ENCODE measurements around the gene UROC1. TPM values are rescaled to one million over a fixed set of nuclear protein-coding genes. Genes with fewer than 3 reads are reported as not detected.

UROC1 gene
- total RNA-seq, 1 experiment from 2014 or later, result 0.21 TPM

DNA sequence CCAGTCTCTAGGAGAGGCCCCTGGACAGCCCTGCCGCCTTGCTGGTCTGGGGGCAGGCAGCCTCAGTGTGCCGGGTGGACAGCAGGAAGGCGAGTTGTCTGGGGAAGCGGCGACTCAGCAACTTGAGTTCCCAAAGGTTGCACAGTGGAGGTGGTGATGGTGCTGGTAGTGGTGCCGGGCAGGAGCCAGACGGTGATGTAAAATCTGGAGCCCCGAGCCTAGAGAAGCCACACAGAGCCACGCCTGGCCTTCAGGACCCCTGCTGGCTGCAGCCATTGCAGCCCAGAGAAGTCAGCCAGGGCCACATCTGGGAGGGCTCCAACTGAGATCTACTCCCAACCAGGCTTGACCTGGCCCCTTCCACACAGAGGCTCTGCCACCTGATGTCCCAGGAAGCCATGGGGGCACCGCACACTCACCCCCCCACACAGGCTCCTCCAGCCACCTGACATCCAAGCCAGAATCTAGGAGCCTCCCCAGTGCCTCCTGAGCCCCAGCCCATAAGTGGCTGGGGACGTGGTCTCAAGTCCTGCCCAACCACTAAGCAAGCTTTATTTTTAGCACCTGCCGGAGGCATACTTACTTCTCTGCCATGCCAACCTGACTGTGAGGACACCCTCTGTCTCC lies 32.4 kb upstream of the UROC1 start:
- in situ Hi-C loops (cut with HindIII; ENCODE audit: low pct_unique_long_range_greater_than_20kb, low sequenced_read_pairs), result no loop called here
- no peak for DNase-seq (ENCODE audit: low read depth, low spot score)

DNA sequence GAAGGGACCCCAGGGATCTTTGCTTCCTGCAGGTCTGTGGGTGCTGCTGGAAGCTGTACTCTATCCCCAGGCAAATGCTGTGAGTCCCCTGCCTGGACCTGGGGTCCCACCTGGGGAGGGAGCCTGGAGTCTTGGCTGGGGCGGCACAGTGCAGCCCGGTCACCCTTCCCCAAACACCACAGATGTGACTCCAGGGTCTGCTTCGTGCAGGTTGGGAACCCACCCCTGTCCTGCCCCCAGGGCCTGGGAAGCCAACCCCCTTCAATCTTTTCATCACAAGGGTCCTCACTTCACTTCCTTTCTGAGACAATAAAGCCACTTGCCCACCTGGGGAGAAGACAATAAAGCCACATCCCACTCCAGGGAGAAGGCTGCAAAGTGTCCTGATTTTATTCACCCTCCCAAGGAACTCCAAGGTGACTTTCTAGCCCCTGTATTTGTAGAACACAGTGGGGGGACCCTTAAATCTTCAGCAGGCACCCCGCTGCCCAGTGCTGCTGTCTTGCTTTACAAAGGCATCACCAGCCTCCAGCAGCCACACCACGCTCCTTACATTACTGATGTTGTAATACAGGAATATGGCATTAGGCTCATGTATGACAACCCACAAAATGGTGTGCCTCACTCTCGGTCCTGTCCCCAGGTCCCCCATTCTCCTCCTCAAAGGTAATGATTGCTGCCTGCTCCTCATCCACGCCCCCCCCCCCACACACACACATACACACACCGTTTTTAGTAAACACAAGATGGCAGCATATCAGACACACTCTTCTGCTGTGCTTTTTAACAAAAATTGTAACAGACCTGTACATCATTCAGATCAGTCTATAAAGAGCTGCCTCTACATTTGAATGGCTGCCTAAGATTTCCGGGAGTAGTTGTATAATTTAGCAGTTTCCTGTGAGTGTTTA lies 31.2 kb upstream of the UROC1 start:
- DNase-seq (ENCODE audit: low read depth, low spot score), result peak; percentile 20
- in situ Hi-C loops (cut with HindIII; ENCODE audit: low pct_unique_long_range_greater_than_20kb, low sequenced_read_pairs), result no loop called here

DNA sequence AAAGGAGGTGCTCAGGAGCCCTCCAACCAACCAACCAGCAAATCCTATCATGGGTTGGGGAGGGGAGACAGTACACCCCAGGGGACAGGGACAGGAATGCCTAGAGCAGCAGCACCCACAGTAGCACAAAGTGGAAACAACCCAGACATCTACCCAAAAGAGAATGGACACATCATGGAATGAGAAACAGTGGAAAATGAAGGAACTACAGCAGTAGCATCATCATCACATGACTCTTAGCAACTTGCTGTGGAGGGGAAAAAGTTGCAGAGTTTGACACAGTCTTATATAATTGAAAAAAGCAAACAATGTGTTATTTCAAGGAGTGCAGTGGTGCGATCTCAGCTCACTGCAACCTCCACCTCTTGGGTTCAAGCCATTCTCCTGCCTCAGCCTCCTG lies 30.1 kb upstream of the UROC1 start:
- no peak for DNase-seq (ENCODE audit: low read depth, low spot score)
- in situ Hi-C loops (cut with HindIII; ENCODE audit: low pct_unique_long_range_greater_than_20kb, low sequenced_read_pairs), result no loop called here

DNA sequence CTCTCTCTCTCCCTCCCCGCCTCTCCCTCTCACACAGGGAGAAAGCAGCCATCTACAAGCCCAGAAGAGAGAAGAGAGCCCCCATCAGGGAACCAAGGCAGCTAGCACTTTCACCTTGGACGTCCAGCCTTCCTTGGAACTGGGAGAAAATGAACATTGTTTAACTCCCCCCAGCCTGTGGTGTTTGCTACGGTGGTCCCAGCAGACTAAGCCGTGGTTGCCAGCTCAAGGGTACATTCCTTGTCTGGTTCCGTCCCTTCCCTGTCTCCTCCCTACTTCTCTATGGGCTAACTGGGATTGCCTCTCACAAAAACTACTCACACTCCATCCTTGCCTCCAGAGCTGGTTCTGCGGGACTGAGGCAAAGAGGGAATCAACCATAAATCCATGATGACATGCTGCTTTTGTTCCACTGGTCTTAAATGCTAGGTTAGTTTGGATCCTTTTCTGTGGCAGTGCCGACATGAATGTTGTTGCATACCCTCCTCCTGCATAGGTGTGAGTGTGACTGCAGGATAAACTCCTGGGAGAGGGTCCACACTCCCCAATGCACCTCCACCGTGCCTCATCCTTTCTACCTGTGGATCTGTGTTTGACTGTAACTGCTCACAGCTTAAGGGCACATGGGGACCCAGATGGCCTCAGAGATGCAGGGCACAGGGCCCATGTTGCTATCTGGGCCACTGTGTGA lies 29.1 kb upstream of the UROC1 start:
- in situ Hi-C loops (cut with HindIII; ENCODE audit: low pct_unique_long_range_greater_than_20kb, low sequenced_read_pairs), result no loop called here
- DNase-seq (ENCODE audit: low read depth, low spot score), result no peak

DNA sequence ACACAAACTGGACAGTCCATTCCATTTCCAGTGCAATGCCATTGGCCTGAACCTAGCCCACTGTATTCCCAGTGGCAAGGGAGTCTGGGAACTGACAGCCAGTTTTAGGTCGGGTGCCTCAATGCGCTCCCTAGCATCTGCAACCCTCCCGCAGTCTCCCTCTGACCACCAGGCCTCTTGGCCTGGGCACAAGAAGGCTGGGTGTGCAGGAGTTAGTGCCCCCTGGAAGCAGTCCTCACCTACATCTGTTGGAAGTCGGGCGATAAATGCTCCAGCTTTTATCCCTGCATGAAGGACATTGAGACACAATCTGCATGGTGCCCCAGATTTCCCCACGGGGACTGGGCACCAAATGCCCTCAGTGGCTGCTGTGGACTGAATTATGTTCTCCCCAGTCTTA lies 28.4 kb upstream of the UROC1 start:
- no peak for DNase-seq (ENCODE audit: low read depth, low spot score)
- in situ Hi-C loops (cut with HindIII; ENCODE audit: low pct_unique_long_range_greater_than_20kb, low sequenced_read_pairs), result no loop called here

DNA sequence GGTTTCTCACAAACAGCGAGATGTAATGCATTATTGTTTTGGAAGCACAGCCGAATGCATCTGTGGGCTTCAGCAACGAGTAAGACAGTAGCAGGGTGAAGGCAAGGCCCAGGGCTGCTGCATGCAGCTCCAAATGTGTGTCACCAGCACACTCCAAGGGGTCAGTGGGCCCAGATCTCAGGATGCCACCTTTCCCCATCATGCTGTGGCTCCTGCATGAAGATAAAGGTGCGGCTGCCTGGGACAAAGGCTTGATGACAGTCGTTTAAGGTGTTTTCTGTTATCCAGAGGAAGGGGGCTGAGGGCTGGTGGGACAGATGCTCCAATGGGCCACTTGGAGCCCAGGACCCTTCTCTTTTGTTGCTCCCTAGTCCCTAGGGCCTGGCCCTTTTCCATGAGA lies 28.0 kb upstream of the UROC1 start:
- DNase-seq (ENCODE audit: low read depth, low spot score), result no peak
- in situ Hi-C loops (cut with HindIII; ENCODE audit: low pct_unique_long_range_greater_than_20kb, low sequenced_read_pairs), result no loop called here

DNA sequence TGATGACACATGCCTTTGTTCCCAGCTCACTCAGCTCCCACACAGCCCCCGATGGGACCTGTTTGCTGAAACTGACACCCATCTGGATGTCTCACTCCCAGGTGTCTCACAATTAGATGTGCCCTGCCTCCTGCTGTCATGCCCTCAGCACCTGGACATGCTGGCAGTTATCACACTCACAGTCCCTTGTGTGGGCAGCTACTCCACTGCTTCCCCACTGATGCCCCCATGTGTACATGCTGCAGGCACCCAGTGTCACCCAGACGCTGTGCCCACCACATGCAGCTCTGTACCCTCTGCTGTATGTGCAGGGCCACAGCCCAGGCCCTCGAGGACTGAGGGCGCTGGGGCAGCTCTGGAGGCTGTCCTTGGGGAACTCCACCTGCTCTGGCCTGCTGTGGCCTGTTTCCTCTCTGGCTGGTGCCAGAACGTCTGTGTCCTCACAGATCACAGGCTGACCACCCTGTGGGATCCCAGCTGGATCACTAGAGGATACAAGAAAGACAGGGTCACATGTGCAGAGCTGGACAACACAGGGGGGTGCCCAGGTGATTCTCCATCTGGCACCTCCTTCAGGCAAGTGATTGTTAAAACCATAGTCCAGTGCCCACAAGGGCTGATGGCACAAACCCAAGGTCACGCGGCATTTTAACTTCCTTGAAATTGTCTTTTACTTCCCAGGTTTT lies 27.2 kb upstream of the UROC1 start:
- no peak for DNase-seq (ENCODE audit: low read depth, low spot score)
- in situ Hi-C loops (cut with HindIII; ENCODE audit: low pct_unique_long_range_greater_than_20kb, low sequenced_read_pairs), result no loop called here

DNA sequence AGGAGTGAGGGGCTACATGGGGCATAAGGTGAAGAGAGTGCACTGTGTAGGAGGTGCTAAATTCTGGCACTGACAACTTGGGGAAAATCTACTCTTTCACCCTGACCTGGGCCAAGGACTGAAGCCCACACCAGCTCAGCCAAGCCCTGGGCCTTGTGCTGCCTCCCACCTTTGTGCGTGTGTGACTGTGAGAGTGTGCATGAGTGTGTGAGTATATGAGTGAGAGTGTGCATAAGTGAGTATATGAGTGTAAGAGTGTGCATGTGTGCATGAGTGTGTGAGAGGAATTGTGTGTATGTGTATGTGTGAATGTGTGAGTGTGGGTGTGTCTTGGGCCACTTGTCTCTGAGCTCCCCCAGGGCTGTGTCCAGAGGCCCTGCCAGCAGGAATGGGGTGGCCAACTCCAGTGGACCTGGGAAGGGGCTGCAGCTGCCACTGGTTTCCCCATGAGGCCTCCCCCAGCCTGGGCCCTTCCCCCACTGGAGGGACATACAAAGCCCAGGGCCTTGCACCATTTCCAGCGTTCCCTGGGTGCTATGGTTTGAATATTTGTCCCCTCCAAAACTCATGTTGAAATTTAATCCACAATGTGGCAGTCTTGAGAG lies 26.0 kb upstream of the UROC1 start:
- in situ Hi-C loops (cut with HindIII; ENCODE audit: low pct_unique_long_range_greater_than_20kb, low sequenced_read_pairs), result no loop called here

DNA sequence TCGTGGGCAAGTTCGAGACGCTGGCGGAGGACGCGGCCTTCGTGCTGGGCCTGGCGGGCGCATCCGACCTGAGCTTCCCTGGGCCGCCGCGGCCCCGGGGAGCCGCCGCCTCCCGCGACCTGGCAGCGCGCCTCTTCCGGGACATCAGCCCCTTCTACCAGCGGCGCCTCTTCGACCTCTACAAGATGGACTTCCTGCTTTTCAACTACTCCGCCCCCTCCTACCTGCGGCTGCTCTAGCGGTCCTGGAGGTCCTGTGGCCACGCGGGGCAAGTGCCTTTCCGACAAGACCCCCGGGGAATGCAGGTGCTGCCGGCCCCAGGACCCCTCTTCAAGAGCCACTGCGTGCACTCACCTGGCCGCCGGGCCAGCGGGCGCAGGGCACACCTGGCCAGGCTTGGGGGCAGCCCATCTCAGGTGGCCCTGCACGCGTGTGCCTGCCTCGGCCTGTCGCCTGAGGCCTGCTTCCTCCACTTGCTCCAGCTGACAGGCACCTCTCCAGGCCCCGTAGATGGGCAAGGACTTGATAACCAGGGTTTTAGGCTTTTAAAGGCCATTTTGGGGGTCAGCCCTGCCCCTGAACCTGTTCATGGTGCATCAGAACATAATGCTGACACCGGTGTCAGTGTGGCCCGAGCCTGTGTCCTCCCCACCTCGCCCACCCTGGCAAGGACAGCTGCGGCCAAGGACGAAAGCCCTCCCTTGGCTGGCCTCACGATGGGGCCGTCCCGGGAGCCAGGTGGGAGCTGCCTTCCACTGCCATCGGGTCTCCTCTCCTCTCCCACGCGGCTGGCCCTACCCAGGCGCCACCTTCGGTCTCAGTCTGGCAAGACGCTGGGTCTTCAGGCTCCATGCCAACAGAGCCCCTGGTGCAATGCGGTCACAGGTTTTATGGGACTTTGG lies 25.0 kb upstream of the UROC1 start:
- in situ Hi-C loops (cut with HindIII; ENCODE audit: low pct_unique_long_range_greater_than_20kb, low sequenced_read_pairs), result no loop called here
- no peak for DNase-seq (ENCODE audit: low read depth, low spot score)

More for the DNA sequence above, 26.0 kb upstream of the UROC1 start:
- DNase-seq (ENCODE audit: low read depth, low spot score), result no peak

DNA sequence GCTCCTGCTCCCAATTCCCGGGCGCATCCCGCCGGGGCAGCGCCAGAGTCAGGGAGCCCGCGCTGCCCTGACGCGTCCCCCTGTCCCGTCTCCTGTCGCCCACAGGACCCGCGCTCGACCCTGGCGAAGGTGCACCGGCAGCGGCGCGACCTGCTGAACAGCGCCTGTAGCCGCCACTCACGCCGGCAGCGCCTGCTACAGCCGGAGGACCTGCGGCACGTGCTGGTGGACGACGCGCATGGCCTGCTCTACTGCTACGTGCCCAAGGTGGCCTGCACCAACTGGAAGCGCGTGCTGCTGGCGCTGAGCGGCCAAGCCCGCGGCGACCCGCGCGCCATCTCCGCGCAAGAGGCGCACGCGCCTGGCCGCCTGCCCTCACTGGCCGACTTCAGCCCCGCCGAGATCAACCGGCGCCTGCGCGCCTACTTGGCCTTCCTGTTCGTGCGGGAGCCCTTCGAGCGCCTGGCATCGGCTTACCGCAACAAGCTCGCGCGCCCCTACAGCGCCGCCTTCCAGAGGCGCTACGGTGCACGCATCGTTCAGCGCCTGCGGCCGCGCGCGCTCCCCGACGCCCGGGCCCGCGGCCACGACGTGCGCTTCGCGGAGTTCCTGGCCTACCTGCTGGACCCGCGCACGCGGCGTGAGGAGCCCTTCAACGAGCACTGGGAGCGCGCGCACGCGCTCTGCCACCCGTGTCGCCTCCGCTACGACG lies 24.2 kb upstream of the UROC1 start:
- in situ Hi-C loops (cut with HindIII; ENCODE audit: low pct_unique_long_range_greater_than_20kb, low sequenced_read_pairs), result no loop called here
- DNase-seq (ENCODE audit: low read depth, low spot score), result no peak

DNA sequence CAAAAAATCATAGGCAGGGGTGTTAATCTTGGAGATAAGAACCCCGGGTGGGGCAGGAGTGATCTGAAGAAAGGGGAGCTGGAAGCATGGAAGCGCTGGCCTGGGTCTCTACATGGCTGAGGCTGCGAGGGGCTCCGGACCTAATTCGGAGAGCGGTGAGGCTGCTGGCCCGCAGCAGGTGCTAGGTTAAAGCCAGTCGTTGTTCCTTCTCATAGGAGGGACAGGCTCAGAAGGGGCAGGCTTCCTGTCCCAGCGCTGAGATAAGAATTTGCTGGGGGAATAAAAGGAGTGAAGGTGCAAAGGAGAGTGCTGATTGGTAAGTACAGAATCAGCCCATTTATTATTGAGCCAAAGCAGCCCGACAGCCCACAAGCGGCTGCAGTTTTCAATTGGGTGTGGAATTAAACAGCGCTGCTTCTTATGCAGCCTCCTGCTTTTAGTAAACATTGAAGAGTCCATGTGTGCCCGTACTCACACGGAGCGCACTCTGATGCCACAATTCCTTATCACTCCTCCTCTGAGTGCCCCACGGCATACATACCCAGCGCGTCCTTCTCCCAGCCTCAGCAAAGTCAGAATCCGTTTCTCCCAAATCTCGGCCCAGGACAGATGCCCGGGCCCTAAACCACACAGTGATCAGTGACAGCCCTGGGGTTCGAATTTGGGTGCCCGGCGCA lies 23.5 kb upstream of the UROC1 start:
- in situ Hi-C loops (cut with HindIII; ENCODE audit: low pct_unique_long_range_greater_than_20kb, low sequenced_read_pairs), result no loop called here
- DNase-seq (ENCODE audit: low read depth, low spot score), result no peak

DNA sequence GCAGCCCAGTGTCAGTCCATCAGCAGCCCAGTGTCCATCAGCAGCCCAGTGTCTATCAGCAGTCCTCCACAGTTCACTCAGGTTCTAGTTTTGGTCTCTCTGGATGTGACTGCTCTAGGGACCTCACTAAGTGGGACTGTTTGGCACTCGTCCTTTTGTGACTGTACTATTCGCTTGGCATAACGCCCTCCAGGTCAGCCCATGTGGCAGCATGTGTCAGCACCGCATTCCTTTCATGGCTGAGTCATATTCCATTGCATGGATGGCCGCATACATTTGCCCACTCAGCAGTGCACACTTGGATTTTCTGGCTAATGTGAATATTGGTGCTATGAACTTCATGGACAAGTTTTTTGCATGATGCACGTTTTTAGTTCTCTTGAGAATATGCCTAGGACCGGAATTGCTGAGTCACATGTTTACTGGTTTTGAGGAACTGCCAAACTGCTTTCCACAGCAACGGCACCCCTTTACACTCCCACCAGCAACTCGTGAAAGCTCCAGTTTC lies 22.8 kb upstream of the UROC1 start:
- in situ Hi-C loops (cut with HindIII; ENCODE audit: low pct_unique_long_range_greater_than_20kb, low sequenced_read_pairs), result no loop called here
- DNase-seq (ENCODE audit: low read depth, low spot score), result no peak

DNA sequence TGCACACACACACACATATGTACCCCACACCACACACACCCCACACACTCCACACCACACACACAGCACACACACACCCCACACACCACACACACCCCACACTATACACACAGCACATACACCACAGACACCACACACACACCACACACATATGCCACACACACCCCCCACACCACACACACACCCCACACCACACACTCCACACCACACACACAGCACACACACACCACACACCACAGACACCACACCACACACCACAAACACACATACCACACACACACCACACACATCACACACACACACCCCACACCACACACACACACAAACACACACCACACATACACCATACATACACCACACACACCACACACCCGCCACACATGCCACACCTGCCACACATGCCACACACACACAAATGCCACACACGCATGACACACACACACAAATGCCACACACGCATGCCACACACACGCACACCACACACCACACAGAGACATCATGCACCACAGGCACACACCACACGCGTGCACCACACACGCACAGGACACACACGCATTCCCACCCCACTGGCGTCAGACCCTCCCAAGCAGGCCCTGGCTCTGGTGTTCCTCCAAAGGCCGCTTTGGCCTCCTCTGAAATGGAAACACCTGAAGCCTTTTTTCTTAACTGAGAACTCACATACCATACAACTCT lies 22.1 kb upstream of the UROC1 start:
- DNase-seq (ENCODE audit: low read depth, low spot score), result no peak
- in situ Hi-C loops (cut with HindIII; ENCODE audit: low pct_unique_long_range_greater_than_20kb, low sequenced_read_pairs), result no loop called here

DNA sequence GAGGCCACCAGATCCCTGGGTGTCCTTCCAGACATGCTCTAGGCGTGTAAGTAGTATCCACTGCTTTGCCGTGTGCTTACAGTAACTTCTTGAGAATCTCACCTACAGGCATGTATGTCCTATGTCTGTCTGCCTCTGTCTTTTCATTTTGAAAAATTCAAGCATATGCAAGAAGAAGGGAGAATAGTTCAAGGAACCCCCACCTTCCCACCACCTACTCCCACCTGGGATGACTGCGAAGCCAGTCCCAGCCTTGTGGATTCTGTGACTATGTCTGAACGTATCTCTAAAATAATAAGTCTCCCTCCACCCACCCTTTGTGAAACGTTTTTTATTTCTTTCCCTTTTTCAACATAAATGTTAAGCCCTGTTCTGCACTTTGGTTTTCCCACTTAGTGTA lies 21.4 kb upstream of the UROC1 start:
- in situ Hi-C loops (cut with HindIII; ENCODE audit: low pct_unique_long_range_greater_than_20kb, low sequenced_read_pairs), result no loop called here
- no peak for DNase-seq (ENCODE audit: low read depth, low spot score)

DNA sequence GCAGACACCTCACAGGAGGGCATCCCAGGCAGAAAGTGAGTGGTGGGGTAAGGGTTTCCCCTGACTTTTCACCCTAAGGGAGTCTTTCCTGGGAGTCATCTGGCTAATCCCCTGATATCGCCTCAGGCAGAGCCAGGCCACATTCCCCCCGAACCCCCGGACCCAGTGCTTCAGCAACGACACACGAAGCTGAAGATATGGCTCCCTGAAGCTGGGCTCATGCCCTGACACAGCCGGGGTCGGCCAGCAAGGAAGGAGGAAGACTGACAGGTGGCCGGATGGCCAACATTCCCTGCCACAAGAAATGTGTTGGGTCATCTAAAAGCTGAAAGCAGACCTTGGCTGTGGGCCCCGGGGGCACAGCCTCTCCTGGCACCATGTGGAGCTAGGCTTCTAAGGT lies 20.7 kb upstream of the UROC1 start:
- in situ Hi-C loops (cut with HindIII; ENCODE audit: low pct_unique_long_range_greater_than_20kb, low sequenced_read_pairs), result no loop called here
- no peak for DNase-seq (ENCODE audit: low read depth, low spot score)

Measured in SK-MEL-5 (cell line).